Stimulated activated CD4-positive, alpha-beta T cell treated with anti-CD3 and anti-CD28 coated beads, Interleukin-2, amount 100 ng/mL, for 24 hours (primary cell): ENCODE results near the gene TINAGL1.

ENCODE experiments used
- DNase-seq, 2 donors: peaks; one replicate each; pipeline ENCODE4 v3.0.0-alpha.2; 2020

Gene TINAGL1, protein sequence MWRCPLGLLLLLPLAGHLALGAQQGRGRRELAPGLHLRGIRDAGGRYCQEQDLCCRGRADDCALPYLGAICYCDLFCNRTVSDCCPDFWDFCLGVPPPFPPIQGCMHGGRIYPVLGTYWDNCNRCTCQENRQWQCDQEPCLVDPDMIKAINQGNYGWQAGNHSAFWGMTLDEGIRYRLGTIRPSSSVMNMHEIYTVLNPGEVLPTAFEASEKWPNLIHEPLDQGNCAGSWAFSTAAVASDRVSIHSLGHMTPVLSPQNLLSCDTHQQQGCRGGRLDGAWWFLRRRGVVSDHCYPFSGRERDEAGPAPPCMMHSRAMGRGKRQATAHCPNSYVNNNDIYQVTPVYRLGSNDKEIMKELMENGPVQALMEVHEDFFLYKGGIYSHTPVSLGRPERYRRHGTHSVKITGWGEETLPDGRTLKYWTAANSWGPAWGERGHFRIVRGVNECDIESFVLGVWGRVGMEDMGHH

DNA sequence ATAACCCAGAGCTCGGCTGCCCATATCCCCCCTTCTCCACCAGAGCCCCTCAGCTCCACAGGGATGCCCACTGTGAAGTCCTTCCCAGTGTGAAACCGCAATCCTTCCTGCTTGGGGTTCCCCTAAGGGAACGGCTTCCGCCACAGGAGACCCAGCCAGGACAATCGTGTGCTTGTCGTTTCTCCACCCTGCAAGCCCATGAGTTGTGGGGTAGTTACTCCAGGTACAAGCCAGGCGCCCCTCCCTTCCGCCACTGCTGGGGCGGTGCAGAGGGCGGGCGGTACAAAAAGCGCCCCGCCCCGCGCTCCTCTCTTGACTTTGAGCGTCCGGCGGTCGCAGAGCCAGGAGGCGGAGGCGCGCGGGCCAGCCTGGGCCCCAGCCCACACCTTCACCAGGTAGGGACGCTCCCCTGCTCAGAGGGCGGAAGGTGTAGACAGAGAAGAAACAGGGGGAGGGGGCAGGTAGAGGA, at the start of gene TINAGL1:
TINAGL1 (plus strand) TSS at position 315 of the 469 bp plus-strand sequence. CDS start 634 bp downstream, outside the sequence.
- peak in 1 of 2 donors; percentile 11 for DNase-seq

- DNase-seq, result no peak
Measured at GRCh38 chr1:31529999-31530684, 46.2 kb upstream of the TINAGL1 start.

- DNase-seq, result no peak
Measured at GRCh38 chr1:31531177-31531999, 44.9 kb upstream of the TINAGL1 start.

DNA sequence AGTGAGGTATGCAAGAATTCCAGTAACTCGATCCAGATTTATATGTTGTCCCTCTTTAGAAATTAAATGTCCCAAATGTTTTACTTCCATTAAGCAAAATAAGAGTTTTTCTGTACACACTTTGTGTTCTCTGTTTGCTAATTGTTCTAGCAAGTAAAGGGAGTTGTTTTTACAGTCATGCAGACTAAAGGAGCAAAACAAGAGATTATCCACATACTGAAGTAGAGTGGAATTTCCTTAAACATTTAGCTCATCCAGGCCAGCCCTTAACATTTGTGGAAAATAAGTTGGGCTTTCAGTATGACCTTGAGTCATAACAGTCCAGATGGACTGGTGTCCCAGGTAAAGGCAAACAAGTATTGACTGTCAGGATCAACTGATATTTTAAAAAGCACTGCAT, 44.1 kb upstream of the TINAGL1 start:
- no peak for DNase-seq

DNA sequence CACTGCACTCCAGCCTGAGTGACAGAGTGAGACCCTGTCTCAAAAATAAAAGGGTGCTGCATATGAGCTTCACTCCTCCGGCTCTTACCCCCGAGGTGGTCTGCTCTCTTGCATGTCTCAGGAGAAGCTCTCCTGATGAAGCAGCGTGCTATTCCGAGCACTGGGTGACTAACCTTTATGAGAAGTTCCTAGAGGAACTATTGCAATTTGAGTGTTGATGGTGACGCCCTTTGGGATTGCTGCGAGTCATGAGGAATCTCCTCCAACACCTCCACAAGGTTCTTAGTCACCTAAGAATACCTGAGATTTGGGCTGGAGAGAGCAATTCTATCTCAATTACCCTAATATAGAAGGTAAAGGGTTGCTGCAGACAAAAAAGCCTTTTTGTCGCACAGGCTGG, 40.8 kb upstream of the TINAGL1 start:
- DNase-seq, result no peak

- DNase-seq, result no peak
Measured at GRCh38 chr1:31539329-31539728, 37.0 kb upstream of the TINAGL1 start.

GRCh38 chr1:31541194-31541593, 35.1 kb upstream of the TINAGL1 start:
- no peak for DNase-seq

DNA sequence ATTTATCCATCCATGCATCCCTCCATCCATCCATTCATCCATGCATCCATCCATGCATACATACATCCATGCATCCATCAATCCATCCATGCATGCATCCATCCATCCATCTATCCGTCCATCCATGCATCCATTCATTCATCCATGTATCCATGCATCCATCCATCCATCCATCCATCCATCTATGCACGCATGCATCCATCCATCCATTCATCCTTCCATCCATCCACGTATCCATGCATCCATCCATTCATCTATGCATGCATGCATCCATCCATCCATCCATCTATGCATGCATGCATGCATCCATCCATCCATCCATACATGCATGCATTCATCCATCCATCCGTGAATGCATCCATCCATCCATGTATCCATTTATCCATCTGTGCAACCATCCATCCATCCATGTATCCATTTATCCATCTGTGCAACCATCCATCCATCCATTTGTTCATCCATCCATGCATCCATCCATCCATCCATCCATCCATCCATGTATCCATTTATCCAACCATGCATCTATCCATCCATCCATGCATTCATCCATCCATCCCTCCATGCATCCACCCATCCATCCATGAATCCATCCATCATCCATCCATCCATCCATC, 30.3 kb upstream of the TINAGL1 start:
- DNase-seq, result no peak

- no peak for DNase-seq
Measured at GRCh38 chr1:31548534-31548906, 27.8 kb upstream of the TINAGL1 start.

- DNase-seq, result peak; percentile 92 to 93
Measured at GRCh38 chr1:31548907-31549808, 27.2 kb upstream of the TINAGL1 start.

DNA sequence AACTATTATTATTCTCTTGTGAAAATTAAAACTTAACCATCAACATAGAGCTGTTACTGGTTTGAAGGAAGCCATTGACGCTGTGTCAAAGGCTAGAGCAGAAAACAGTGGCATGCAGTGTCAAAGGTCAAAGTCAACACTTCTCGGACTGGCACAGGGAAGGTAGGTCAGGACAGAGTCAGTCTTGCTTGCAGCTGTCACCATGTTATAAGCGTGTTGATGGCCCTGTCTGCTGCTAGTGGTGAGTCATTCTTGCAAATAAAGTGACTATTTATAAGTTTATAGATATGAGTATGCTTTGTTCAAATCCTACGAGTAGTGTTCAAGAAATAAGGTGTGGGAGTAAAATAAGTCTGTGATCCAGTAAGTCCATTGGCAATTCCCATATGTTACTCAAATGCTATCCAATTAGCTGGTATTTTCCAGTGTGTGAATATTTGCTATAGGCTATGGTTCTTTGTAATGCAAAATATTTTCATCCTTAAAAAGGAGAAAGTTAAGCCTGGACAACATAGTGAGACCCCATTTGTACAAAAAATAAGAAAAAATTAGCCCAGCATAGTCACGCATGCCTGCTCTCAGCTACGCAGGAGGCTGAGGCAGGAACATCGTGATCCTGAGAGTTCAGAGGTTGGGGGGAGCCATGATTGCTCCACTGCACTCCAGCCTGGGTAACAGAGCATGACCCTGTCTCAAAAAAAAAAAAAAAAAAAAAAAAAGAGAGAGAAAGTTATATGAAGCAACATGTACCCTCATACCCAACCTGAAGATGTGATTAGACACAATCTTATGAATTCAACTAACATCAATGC, 26.3 kb upstream of the TINAGL1 start:
- no peak for DNase-seq

DNA sequence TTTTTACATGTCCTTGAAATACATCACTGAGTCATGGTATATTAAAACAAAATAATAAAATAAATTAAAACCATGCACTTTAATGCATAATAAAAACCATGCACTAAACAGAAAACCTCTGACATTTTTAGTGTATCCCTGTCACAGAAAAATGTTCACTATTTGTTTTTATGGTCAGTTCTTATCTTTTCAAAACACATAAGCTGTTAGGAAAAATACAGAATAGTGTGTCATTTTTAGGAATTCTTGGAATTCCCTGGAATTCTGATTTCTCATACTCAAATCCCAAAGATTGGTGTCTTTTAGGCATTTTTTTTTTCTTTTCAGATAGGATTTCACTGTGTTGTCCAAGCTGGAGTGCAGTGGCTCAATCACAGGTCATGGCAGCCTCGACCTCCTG, 25.1 kb upstream of the TINAGL1 start:
- DNase-seq, result no peak

DNA sequence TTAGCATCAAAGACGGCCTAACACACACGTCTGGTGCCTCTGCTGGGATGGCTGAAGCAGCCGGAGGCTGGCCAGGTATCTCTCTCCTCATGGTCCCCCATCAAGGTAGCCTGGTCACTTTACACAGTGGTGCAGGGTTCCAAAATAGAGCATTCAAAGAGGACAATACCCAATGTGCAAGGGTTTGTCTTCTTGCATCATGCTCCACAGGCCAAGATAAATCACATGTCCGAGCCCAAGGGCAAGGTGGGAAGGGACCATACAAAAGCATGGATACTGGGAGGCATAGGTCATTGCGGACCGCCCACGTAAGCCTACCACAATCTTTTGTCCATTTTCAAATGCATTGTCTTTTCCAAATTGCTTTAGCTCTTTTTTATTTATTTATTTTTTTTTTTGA, 23.8 kb upstream of the TINAGL1 start:
- no peak for DNase-seq

GRCh38 chr1:31556481-31557006, 19.8 kb upstream of the TINAGL1 start:
- no peak for DNase-seq

GRCh38 chr1:31559715-31560114, 16.6 kb upstream of the TINAGL1 start:
- no peak for DNase-seq

GRCh38 chr1:31560394-31560793, 15.9 kb upstream of the TINAGL1 start:
- DNase-seq, result no peak

DNA sequence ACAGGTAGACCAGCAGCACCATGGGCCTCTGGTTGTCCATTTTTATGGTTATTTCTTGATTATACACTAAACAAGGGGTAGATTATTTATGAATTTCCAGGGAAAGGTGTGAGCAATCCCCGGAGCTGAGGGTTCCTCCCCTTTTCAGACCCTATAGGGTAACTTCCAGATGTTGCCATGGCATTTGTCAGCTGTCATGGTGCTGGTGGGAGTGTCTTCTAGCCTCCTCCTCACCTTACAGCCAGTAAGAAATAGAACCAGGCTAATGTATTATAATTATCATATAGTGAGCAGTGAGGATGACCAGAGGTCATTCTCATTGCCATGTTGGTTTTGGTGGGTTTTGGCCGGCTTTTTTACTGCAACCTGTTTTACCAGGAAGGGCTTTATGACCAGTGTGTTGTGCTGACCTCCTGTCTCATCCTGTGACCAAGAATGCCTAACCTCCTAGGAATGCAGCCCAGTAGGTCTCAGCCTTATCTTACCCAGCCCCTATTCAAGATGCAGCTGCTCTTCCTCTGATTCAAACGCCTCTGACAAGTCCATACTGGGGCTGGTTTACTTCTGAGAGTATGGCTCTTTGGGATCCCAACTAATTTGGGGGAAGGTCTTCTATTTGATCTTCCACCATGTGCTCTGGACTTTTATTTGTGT, 13.5 kb upstream of the TINAGL1 start:
- no peak for DNase-seq

- no peak for DNase-seq
Measured at GRCh38 chr1:31564606-31564989, 11.7 kb upstream of the TINAGL1 start.

DNA sequence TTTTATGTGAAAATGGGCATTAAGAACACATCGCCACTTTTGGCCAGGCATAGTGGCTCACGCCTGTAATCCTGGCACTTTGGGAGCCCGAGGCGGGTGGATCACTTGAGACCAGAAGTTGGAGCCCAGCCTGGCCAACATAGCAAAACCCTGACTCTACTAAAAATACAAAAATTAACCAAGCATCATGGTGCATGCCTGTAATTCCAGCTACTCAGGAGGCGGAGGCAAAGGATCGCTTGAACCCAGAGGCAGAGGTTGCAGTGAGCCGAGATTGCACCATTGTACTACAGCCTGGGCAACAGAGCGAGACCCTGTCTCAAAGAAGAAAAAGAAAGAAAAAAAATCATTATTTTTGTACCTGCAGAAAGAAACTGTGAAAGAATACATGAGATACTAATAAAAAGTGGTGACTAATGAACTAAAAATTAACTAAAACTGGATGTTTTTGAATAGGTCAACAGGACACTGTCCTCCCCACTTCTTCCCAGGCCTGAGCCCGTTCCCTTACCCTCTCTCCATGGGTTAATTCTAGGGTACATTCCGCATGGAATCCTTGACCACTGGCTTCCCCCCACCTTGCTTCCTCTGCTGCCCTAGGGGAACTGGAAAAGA, 8.3 kb upstream of the TINAGL1 start:
- DNase-seq, result no peak
